Caco-2 (cell line): ENCODE results near the gene FHDC1. TPM values are rescaled to one million over a fixed set of nuclear protein-coding genes. Genes with fewer than 3 reads are reported as not detected.

ENCODE experiments used
- BruUV-seq: library from RNA; stranded (reverse); fragments of 400-500 nt; replicated peaks from 2 replicates; lab custom pipeline; 2021; lab: Mats Ljungman, UMichigan
- CTCF ChIA-PET: fragments of 300-600 bp; sonication (Branson Sonifier 250); formaldehyde crosslinking; loops from one replicate; lab custom pipeline; 2022; ENCODE audit warnings: antibody characterized with exemption; lab: Charles Lee
- POLR2A ChIA-PET: fragments of 300-600 bp; sonication (Branson Sonifier 250); formaldehyde crosslinking; loops from one replicate; lab custom pipeline; 2022; ENCODE audit warnings: antibody characterized with exemption; lab: Charles Lee
- DNase-seq, 2 experiments: peaks; one replicate each; pipeline versions ENCODE4 v3.0.0 to v3.0.0-alpha.2; 2020 to 2022
- H3K27me3 ChIP-seq: replicated peaks from 2 replicates; pipeline ENCODE4 v1.6.0; 2011; ENCODE audit warnings: low read length; ENCODE audit not compliant: control insufficient read depth, insufficient read depth
- H3K36me3 ChIP-seq: 2 replicates; pipeline ENCODE4 v1.5.1; 2011; ENCODE audit warnings: low read length; ENCODE audit not compliant: control insufficient read depth, insufficient read depth
- H3K4me1 ChIP-seq: fragments of 250-450 bp; sonication (Bioruptor Pico); 2 replicates; pipeline ENCODE4 v1.5.1; 2020; ENCODE audit warnings: mild to moderate bottlenecking
- H3K4me3 ChIP-seq: 2 replicates; pipeline ENCODE4 v1.5.1; 2011; ENCODE audit warnings: low read depth, mild to moderate bottlenecking, control low read depth, low read length
- H3K9me3 ChIP-seq: fragments of 250-450 bp; sonication (Bioruptor Pico); 2 replicates; pipeline ENCODE4 v1.5.1; 2020; ENCODE audit warnings: mild to moderate bottlenecking, moderate library complexity
- H3K27ac Mint-ChIP-seq: one replicate; pipeline ENCODE4 v1.8.0; 2022; ENCODE audit warnings: mixed read lengths; ENCODE audit not compliant: unreplicated experiment
- H3K27me3 Mint-ChIP-seq: one replicate; pipeline ENCODE4 v1.8.0; 2022; ENCODE audit warnings: mixed read lengths; ENCODE audit not compliant: insufficient read depth, unreplicated experiment
- H3K36me3 Mint-ChIP-seq: one replicate; pipeline ENCODE4 v1.8.0; 2022; ENCODE audit warnings: mild to moderate bottlenecking, mixed read lengths; ENCODE audit not compliant: insufficient read depth, unreplicated experiment
- H3K4me1 Mint-ChIP-seq: one replicate; pipeline ENCODE4 v1.8.0; 2022; ENCODE audit warnings: low read depth, mixed read lengths; ENCODE audit not compliant: unreplicated experiment
- H3K4me3 Mint-ChIP-seq: one replicate; pipeline ENCODE4 v1.8.0; 2022; ENCODE audit warnings: mild to moderate bottlenecking, moderate library complexity, mixed read lengths; ENCODE audit not compliant: unreplicated experiment
- H3K9me3 Mint-ChIP-seq: one replicate; pipeline ENCODE4 v1.8.0; 2022; ENCODE audit warnings: mixed read lengths; ENCODE audit not compliant: unreplicated experiment
- CTCF ChIP-seq, 2 experiments: fragments of 200-600 bp in 1 of 2; IDR thresholded peaks; 1 replicate in 1 of 2; 2 replicates in 1 of 2; pipeline versions ENCODE4 v1.5.1 to v1.8.0; 2011 to 2022; ENCODE audit warnings: antibody characterized with exemption in 1 of 2, control low read depth in 1 of 2, inconsistent platforms in 1 of 2, low read depth in 1 of 2, low read length in 1 of 2, mild to moderate bottlenecking in 1 of 2, moderate library complexity in 1 of 2; ENCODE audit not compliant: insufficient read depth in 1 of 2, severe bottlenecking in 1 of 2, unreplicated experiment in 1 of 2
- intact Hi-C: fragments of 100-400 bp; cut with micrococcal nuclease; formaldehyde crosslinking; loops from one replicate; pipeline ENCODE4 v1.10.0; 2022; ENCODE audit not compliant: unreplicated experiment
- total RNA-seq: library from RNA; stranded (reverse); gene quantifications from 2 replicates; pipeline ENCODE4 v1.2.3, GENCODE V29; 2022

FHDC1 gene
- total RNA-seq, 1 experiment from 2014 or later, result 1.4 TPM

- CTCF ChIA-PET, result no interaction called here
Observed at GRCh38 chr4:152928286-152928685, 7.8 kb upstream of the FHDC1 start.

GRCh38 chr4:152929888-152930287 lies 6.2 kb upstream of the FHDC1 start:
- no peak overlapping the region for H3K4me3 ChIP-seq
- BruUV-seq, result no TSS peak
- no peaks in the 10 kb centered on the region for H3K27me3 ChIP-seq
- DNase-seq, result no peak
- H3K36me3 ChIP-seq, result no peaks in the 10 kb centered on the region
- no peaks in the 10 kb centered on the region for H3K9me3 ChIP-seq
- no peak for TF ChIP-seq CTCF (IDR thresholded peaks at IDR 0.05; ENCODE audit: insufficient read depth in 1 of 2, low read depth in 1 of 2, low read length in 1 of 2, severe bottlenecking in 1 of 2, unreplicated experiment in 1 of 2)
- peaks cover 3% of the 10 kb centered on the region for H3K4me1 Mint-ChIP-seq
- POLR2A ChIA-PET, result no interaction called here
- H3K4me1 ChIP-seq, result no peaks in the 10 kb centered on the region
- CTCF ChIA-PET, result no interaction called here
- intact Hi-C loops, result no loop called here
- peaks cover 12% of the 10 kb centered on the region for H3K9me3 Mint-ChIP-seq
- no peak overlapping the region for H3K4me3 Mint-ChIP-seq
- H3K27ac Mint-ChIP-seq, result no peak overlapping the region
- H3K36me3 Mint-ChIP-seq, result peaks cover 14% of the 10 kb centered on the region
- no peaks in the 10 kb centered on the region for H3K27me3 Mint-ChIP-seq

More at GRCh38 chr4:152928286-152928685, 7.8 kb upstream of the FHDC1 start:
- Mint-ChIP-seq H3K4me1 (no peaks in the 10 kb centered on the region), H3K36me3 (peaks cover 14% of the 10 kb centered on the region), H3K4me3 (no peak overlapping the region), H3K27me3 (no peaks in the 10 kb centered on the region), H3K9me3 (peaks cover 12% of the 10 kb centered on the region), H3K27ac (no peak overlapping the region)
- H3K4me3 ChIP-seq, result no peak overlapping the region
- intact Hi-C loops, result no loop called here
- H3K36me3 ChIP-seq, result no peaks in the 10 kb centered on the region
- no peak for TF ChIP-seq CTCF (IDR thresholded peaks at IDR 0.05; ENCODE audit: insufficient read depth in 1 of 2, low read depth in 1 of 2, low read length in 1 of 2, severe bottlenecking in 1 of 2, unreplicated experiment in 1 of 2)
- POLR2A ChIA-PET, result no interaction called here
- no TSS peak for BruUV-seq
- no peaks in the 10 kb centered on the region for H3K9me3 ChIP-seq
- no peaks in the 10 kb centered on the region for H3K27me3 ChIP-seq
- no peak for DNase-seq
- no peaks in the 10 kb centered on the region for H3K4me1 ChIP-seq

- no peaks in the 10 kb centered on the region for H3K4me1 ChIP-seq
- ChIA-PET CTCF (interaction anchor here (0.8 to 1.2 kb wide), 4 partner anchors 92 to 193 kb away, joined by 3 to 9 read pairs (median 6); partner anchors contain the start of gene TIGD4), POLR2A (interaction anchor here (0.6 to 1.5 kb wide), 2 partner anchors 36 to 553 kb away, joined by 3 to 4 read pairs; no protein-coding TSS in a partner anchor)
- peaks cover 7% of the 10 kb centered on the region for H3K4me1 Mint-ChIP-seq
- peak overlapping the region; percentile 80 for H3K4me3 Mint-ChIP-seq
- DNase-seq, result peak; percentile 71 to 73
- H3K9me3 ChIP-seq, result no peaks in the 10 kb centered on the region
- no peaks in the 10 kb centered on the region; the same call in 1 of the 2 replicates for H3K27me3 ChIP-seq
- peak overlapping the region; percentile 32 for H3K27ac Mint-ChIP-seq
- H3K27me3 Mint-ChIP-seq, result peaks cover 4% of the 10 kb centered on the region
- no peaks in the 10 kb centered on the region for H3K36me3 ChIP-seq
- no TSS peak for BruUV-seq
- peak; percentile 14 to 36 for TF ChIP-seq CTCF (IDR thresholded peaks at IDR 0.05; ENCODE audit: insufficient read depth in 1 of 2, low read depth in 1 of 2, low read length in 1 of 2, severe bottlenecking in 1 of 2, unreplicated experiment in 1 of 2)
- H3K9me3 Mint-ChIP-seq, result no peaks in the 10 kb centered on the region
- intact Hi-C loops, result loop anchor here (5.0 kb wide), 4 partner anchors 62 to 147 kb away; no protein-coding TSS in a partner anchor
- peaks cover 14% of the 10 kb centered on the region for H3K36me3 Mint-ChIP-seq
- peak overlapping the region; percentile 60 for H3K4me3 ChIP-seq
Observed at GRCh38 chr4:152935143-152935542, 980 bp upstream of the FHDC1 start.
